Testis (tissue), 2 donors: ENCODE data around the gene B4GALNT1.

Experiments
- CTCF ChIP-seq, 3 experiments: fragments of 450-650 bp in 2 of 3; fragments of 200-600 bp in 1 of 3; sonication (generic) in 1 of 3; IDR thresholded peaks; one replicate each; pipeline ENCODE4 v1.5.1; 2016 to 2019; ENCODE audit warnings: antibody characterized with exemption in 3 of 3, mild to moderate bottlenecking in 2 of 3, moderate library complexity in 1 of 3
- POLR2A ChIP-seq: fragments of 450-650 bp; IDR thresholded peaks from one replicate; pipeline ENCODE4 v1.6.1; 2017; ENCODE audit warnings: antibody characterized with exemption, mild to moderate bottlenecking, moderate library complexity

GRCh38 chr12:57617942-57618341 is 15.1 kb downstream of the B4GALNT1 start:
- TF ChIP-seq CTCF (IDR thresholded peaks at IDR 0.05) (no peak), POLR2A (no peak)
